ENCODE results near the gene MYBBP1A.
"Not testable (repeated sequence)": the region's sequence is repeated elsewhere in the genome, so short reads cannot be mapped to it uniquely, and the experiment has no call there.

GRCh38 chr17:4578349-4578748 is 23.2 kb upstream of the MYBBP1A start:
- TF ChIP-seq POLR2A (IDR thresholded peaks at IDR 0.05; ENCODE audit: extremely low read depth, insufficient read length); CTCF (IDR thresholded peaks at IDR 0.05; ENCODE audit: low read depth, low read length); MYC (IDR thresholded peaks at IDR 0.05; ENCODE audit: low read depth, low read length); MAX (IDR thresholded peaks at IDR 0.05; ENCODE audit: low read depth, low read length): not testable (repeated sequence)

All from NB4 (cell line).